Measurements from ENCODE around the gene DHX8.

DHX8 gene

GRCh38 chr17:43483674-43484551 is at the start of gene DHX8:
TSS of gene DHX8 (plus strand) at chr17:43483975. CDS start at chr17:43484038, 63 bp downstream.
- peak within 1 kb of the TSS; percentile 73 for H3K4me3 ChIP-seq (ENCODE audit: low read depth, low read length)
- DNase-seq (ENCODE audit: low read depth), result peak; percentile 98
- peak; percentile 100 for TF ChIP-seq CTCF (IDR thresholded peaks at IDR 0.05; ENCODE audit: insufficient read depth, low read depth, low read length, missing control alignments)

- no peak overlapping the region for H3K4me3 ChIP-seq (ENCODE audit: low read depth, low read length)
- no peak for DNase-seq (ENCODE audit: low read depth)
- TF ChIP-seq CTCF (IDR thresholded peaks at IDR 0.05; ENCODE audit: insufficient read depth, low read depth, low read length, missing control alignments), result no peak
Measured at GRCh38 chr17:43434902-43435319, 48.9 kb upstream of the DHX8 start.

- no peak overlapping the region for H3K4me3 ChIP-seq (ENCODE audit: low read depth, low read length)
- no peak for TF ChIP-seq CTCF (IDR thresholded peaks at IDR 0.05; ENCODE audit: insufficient read depth, low read depth, low read length, missing control alignments)
- no peak for DNase-seq (ENCODE audit: low read depth)
Measured at GRCh38 chr17:43437756-43438155, 46.0 kb upstream of the DHX8 start.

- no peak for TF ChIP-seq CTCF (IDR thresholded peaks at IDR 0.05; ENCODE audit: insufficient read depth, low read depth, low read length, missing control alignments)
- DNase-seq (ENCODE audit: low read depth), result no peak
Measured at GRCh38 chr17:43438626-43439025, 45.1 kb upstream of the DHX8 start.

GRCh38 chr17:43439041-43439440 is 44.7 kb upstream of the DHX8 start:
- no peak overlapping the region for H3K4me3 ChIP-seq (ENCODE audit: low read depth, low read length)
- no peak for DNase-seq (ENCODE audit: low read depth)
- no peak for TF ChIP-seq CTCF (IDR thresholded peaks at IDR 0.05; ENCODE audit: insufficient read depth, low read depth, low read length, missing control alignments)

More at GRCh38 chr17:43438626-43439025, 45.1 kb upstream of the DHX8 start:
- no peak overlapping the region for H3K4me3 ChIP-seq (ENCODE audit: low read depth, low read length)

GRCh38 chr17:43442711-43443110 is 41.1 kb upstream of the DHX8 start:
- TF ChIP-seq CTCF (IDR thresholded peaks at IDR 0.05; ENCODE audit: insufficient read depth, low read depth, low read length, missing control alignments), result no peak
- no peak overlapping the region for H3K4me3 ChIP-seq (ENCODE audit: low read depth, low read length)
- DNase-seq (ENCODE audit: low read depth), result no peak

All from GM12865 (cell line).